H1 (cell line): ENCODE results near the gene KRT5.

Experiments used
- CEBPB ChIP-seq: IDR thresholded peaks from 2 replicates; pipeline ENCODE4 v1.6.1; 2012; ENCODE audit warnings: low read depth, low read length
- CHD2 ChIP-seq: IDR thresholded peaks from 2 replicates; pipeline ENCODE4 v1.6.1; 2012; ENCODE audit warnings: low read length, improper control_type of control experiment
- EP300 ChIP-seq, 2 experiments: IDR thresholded peaks; 1 replicate in 1 of 2; 2 replicates in 1 of 2; pipeline ENCODE4 v1.6.1; 2011 to 2012; ENCODE audit warnings: low read depth in 2 of 2, low read length in 2 of 2, mild to moderate bottlenecking in 2 of 2, borderline replicate concordance in 1 of 2, inconsistent platforms in 1 of 2, moderate library complexity in 1 of 2
- GTF2F1 ChIP-seq: IDR thresholded peaks from 2 replicates; pipeline ENCODE4 v1.6.1; 2012; ENCODE audit warnings: low read depth, low read length, improper control_type of control experiment, borderline replicate concordance
- KDM1A ChIP-seq: fragments of 200-600, 300-600 bp; sonication (generic); IDR thresholded peaks from 2 replicates; pipeline ENCODE4 v1.7.1; 2016; ENCODE audit warnings: mild to moderate bottlenecking, low read length, borderline replicate concordance
- POLR2A ChIP-seq, 2 experiments: IDR thresholded peaks; 1 replicate in 1 of 2; 2 replicates in 1 of 2; pipeline ENCODE4 v1.6.1; 2011; ENCODE audit warnings: low read depth in 2 of 2, low read length in 2 of 2, mild to moderate bottlenecking in 2 of 2; ENCODE audit errors: control extremely low read depth in 1 of 2
- RAD21 ChIP-seq, 2 experiments: IDR thresholded peaks in 1 of 2; conservative IDR thresholded peaks in 1 of 2; 2 replicates each; pipeline ENCODE4 v1.6.1; 2011; ENCODE audit warnings: low read depth in 2 of 2, low read length in 2 of 2, improper control_type of control experiment in 1 of 2, inconsistent platforms in 1 of 2, mild to moderate bottlenecking in 1 of 2, moderate library complexity in 1 of 2
- TAF1 ChIP-seq: IDR thresholded peaks from 2 replicates; pipeline ENCODE4 v1.6.1; 2011; ENCODE audit warnings: mild to moderate bottlenecking, low read depth, low read length
- TF ChIP-seq, protein P1 (sequence below), 3 experiments: IDR thresholded peaks; 1 replicate in 2 of 3; 2 replicates in 1 of 3; pipeline versions ENCODE4 v1.5.1 to v1.6.1; 2011; ENCODE audit warnings: low read length in 3 of 3, mild to moderate bottlenecking in 3 of 3, inconsistent platforms in 2 of 3, low read depth in 1 of 3, moderate library complexity in 1 of 3; ENCODE audit not compliant: insufficient read depth in 1 of 3; ENCODE audit errors: control extremely low read depth in 1 of 3

- no peak for TF ChIP-seq POLR2A (IDR thresholded peaks at IDR 0.05; ENCODE audit: control extremely low read depth in 1 of 2, low read depth in 2 of 2, low read length in 2 of 2)
- TF ChIP-seq, protein P1, sequence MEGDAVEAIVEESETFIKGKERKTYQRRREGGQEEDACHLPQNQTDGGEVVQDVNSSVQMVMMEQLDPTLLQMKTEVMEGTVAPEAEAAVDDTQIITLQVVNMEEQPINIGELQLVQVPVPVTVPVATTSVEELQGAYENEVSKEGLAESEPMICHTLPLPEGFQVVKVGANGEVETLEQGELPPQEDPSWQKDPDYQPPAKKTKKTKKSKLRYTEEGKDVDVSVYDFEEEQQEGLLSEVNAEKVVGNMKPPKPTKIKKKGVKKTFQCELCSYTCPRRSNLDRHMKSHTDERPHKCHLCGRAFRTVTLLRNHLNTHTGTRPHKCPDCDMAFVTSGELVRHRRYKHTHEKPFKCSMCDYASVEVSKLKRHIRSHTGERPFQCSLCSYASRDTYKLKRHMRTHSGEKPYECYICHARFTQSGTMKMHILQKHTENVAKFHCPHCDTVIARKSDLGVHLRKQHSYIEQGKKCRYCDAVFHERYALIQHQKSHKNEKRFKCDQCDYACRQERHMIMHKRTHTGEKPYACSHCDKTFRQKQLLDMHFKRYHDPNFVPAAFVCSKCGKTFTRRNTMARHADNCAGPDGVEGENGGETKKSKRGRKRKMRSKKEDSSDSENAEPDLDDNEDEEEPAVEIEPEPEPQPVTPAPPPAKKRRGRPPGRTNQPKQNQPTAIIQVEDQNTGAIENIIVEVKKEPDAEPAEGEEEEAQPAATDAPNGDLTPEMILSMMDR (IDR thresholded peaks at IDR 0.05; ENCODE audit: control extremely low read depth in 1 of 3, insufficient read depth in 1 of 3, low read depth in 1 of 3, low read length in 3 of 3): no peak
- no peak for TF ChIP-seq KDM1A
- TF ChIP-seq TAF1: no peak
- no peak for TF ChIP-seq RAD21 (IDR thresholded peaks at IDR 0.05 in 1 of 2, conservative IDR thresholded peaks at IDR 0.05 in 1 of 2; ENCODE audit: low read depth in 2 of 2, low read length in 2 of 2)
- no peak for TF ChIP-seq EP300 (IDR thresholded peaks at IDR 0.05; ENCODE audit: borderline replicate concordance in 1 of 2, low read depth in 2 of 2, low read length in 2 of 2)
- TF ChIP-seq GTF2F1: no peak
- TF ChIP-seq CEBPB: no peak
- no peak for TF ChIP-seq CHD2
Measured at GRCh38 chr12:52508211-52508610, 12.0 kb downstream of the KRT5 start.
